ENCODE results near the gene METTL8. TPM values are rescaled to one million over a fixed set of nuclear protein-coding genes. Genes with fewer than 3 reads are reported as not detected.

The METTL8 gene
- total RNA-seq: 10 to 100 TPM; 16.0 to 35.6 TPM

GRCh38 chr2:171433763-171434012, at the start of gene METTL8:
TSS of gene METTL8 (minus strand) at chr2:171433990. CDS start at chr2:171392185, 41,805 bp downstream.
- H3K4me3 Mint-ChIP-seq: peak within 1 kb of the TSS; percentile 96
- no peaks in the 10 kb centered on the region for H3K9me3 Mint-ChIP-seq
- peaks cover 23% of the 10 kb centered on the region in 2 donors for H3K4me1 Mint-ChIP-seq (ENCODE audit: low read depth in 2 of 2)
- ATAC-seq (no peak), DNase-seq (ENCODE audit: low spot score) (no peak)
- peak within 1 kb of the TSS; percentile 93 to 94 for H3K27ac Mint-ChIP-seq
- no peaks in the 10 kb centered on the region for H3K27me3 Mint-ChIP-seq
- no peaks in the 10 kb centered on the region for H3K36me3 Mint-ChIP-seq

GRCh38 chr2:171482877-171483276, 49.1 kb upstream of the METTL8 start:
- peak overlapping the region in 1 of 2 donors; percentile 66 for H3K27ac Mint-ChIP-seq
- no peaks in the 10 kb centered on the region for H3K9me3 Mint-ChIP-seq
- no peaks in the 10 kb centered on the region for H3K27me3 Mint-ChIP-seq
- peaks cover 18% of the 10 kb centered on the region for H3K36me3 Mint-ChIP-seq
- ATAC-seq (no peak), DNase-seq (ENCODE audit: low spot score) (no peak)
- H3K4me3 Mint-ChIP-seq: no peak overlapping the region
- H3K4me1 Mint-ChIP-seq (ENCODE audit: low read depth in 2 of 2): peaks cover 45 to 46% of the 10 kb centered on the region in 2 donors

DNA sequence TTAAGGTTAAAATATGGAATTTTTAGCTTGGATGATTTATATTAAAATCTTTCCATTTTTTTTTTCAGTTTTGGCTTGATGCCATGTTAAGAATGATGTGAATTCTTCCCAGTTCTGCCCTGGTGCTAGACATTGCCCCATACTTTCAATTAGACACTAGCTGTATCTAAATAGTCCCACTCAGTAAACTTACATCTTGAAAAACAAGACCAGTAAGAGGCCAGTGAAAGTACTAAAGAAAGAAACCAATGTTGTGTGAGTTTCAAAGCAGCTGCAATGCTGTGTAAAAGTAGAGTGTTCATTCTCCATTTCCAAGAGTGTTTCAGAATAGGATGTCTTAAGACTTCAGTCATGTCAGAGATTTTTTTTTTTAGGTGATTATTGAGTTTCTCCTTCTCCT, 48.5 kb upstream of the METTL8 start:
- no peak for DNase-seq (ENCODE audit: low spot score)
- Mint-ChIP-seq H3K4me1 (ENCODE audit: low read depth in 2 of 2) (peaks cover 45 to 46% of the 10 kb centered on the region in 2 donors), H3K4me3 (peak overlapping the region; percentile 35), H3K27me3 (no peaks in the 10 kb centered on the region), H3K36me3 (peaks cover 18% of the 10 kb centered on the region), H3K27ac (peak overlapping the region; percentile 5 to 66), H3K9me3 (no peaks in the 10 kb centered on the region)
- no peak for ATAC-seq

GRCh38 chr2:171480908-171481307, 47.1 kb upstream of the METTL8 start:
- DNase-seq (ENCODE audit: low spot score) (no peak), ATAC-seq (no peak)
- peak overlapping the region; percentile 42 for H3K4me3 Mint-ChIP-seq
- peak overlapping the region; percentile 49 to 66 for H3K27ac Mint-ChIP-seq
- no peaks in the 10 kb centered on the region for H3K27me3 Mint-ChIP-seq
- peaks cover 18% of the 10 kb centered on the region for H3K36me3 Mint-ChIP-seq
- H3K9me3 Mint-ChIP-seq: no peaks in the 10 kb centered on the region
- peaks cover 44 to 46% of the 10 kb centered on the region in 2 donors for H3K4me1 Mint-ChIP-seq (ENCODE audit: low read depth in 2 of 2)

GRCh38 chr2:171479154-171479814, 45.5 kb upstream of the METTL8 start:
- Mint-ChIP-seq H3K4me1 (ENCODE audit: low read depth in 2 of 2) (peaks cover 30 to 35% of the 10 kb centered on the region in 2 donors), H3K4me3 (no peak overlapping the region), H3K36me3 (peaks cover 18% of the 10 kb centered on the region), H3K27ac (no peak overlapping the region), H3K9me3 (no peaks in the 10 kb centered on the region), H3K27me3 (no peaks in the 10 kb centered on the region)
- DNase-seq (ENCODE audit: low spot score) (no peak), ATAC-seq (peak in 1 of 2 donors; percentile 54)

GRCh38 chr2:171478345-171478744, 44.6 kb upstream of the METTL8 start:
- Mint-ChIP-seq H3K4me3 (no peak overlapping the region), H3K9me3 (no peaks in the 10 kb centered on the region)

GRCh38 chr2:171475979-171476378, 42.2 kb upstream of the METTL8 start:
- ATAC-seq (no peak), DNase-seq (ENCODE audit: low spot score) (no peak)
- Mint-ChIP-seq H3K27me3 (no peaks in the 10 kb centered on the region), H3K9me3 (no peaks in the 10 kb centered on the region), H3K27ac (no peak overlapping the region), H3K36me3 (peaks cover 26% of the 10 kb centered on the region), H3K4me3 (no peak overlapping the region), H3K4me1 (ENCODE audit: low read depth in 2 of 2) (peaks cover 6 to 10% of the 10 kb centered on the region in 2 donors)

More at GRCh38 chr2:171478345-171478744, 44.6 kb upstream of the METTL8 start:
- DNase-seq (ENCODE audit: low spot score) (no peak), ATAC-seq (no peak)
- Mint-ChIP-seq H3K27me3 (no peaks in the 10 kb centered on the region), H3K36me3 (peaks cover 19% of the 10 kb centered on the region), H3K4me1 (ENCODE audit: low read depth in 2 of 2) (peaks cover 30 to 32% of the 10 kb centered on the region in 2 donors), H3K27ac (no peak overlapping the region)

DNA sequence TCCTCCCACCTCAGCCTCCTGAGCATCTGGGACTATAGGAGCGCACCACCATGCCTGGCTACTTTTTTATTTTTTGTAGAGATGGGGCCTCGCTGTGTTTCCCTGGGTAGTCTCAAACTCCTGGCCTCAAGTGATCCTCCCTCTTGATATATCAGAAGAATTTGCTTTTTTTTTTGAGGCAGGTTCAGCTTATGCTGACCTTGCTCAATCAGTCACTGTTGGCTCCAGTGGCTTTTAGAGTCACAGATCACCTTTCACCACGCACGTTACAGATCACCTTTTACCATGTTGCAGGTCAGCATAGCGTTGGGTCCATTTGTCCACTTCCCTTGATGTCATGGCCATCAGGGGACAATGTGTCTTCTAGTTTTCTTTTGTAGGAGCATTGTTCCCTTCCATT, 36.3 kb upstream of the METTL8 start:
- H3K36me3 Mint-ChIP-seq: peaks cover 18% of the 10 kb centered on the region
- H3K4me3 Mint-ChIP-seq: no peak overlapping the region

GRCh38 chr2:171469176-171469575, 35.4 kb upstream of the METTL8 start:
- peaks cover 11% of the 10 kb centered on the region for H3K36me3 Mint-ChIP-seq
- DNase-seq (ENCODE audit: low spot score): no peak
- no peaks in the 10 kb centered on the region for H3K4me1 Mint-ChIP-seq (ENCODE audit: low read depth in 2 of 2)
- H3K27me3 Mint-ChIP-seq: no peaks in the 10 kb centered on the region
- H3K9me3 Mint-ChIP-seq: no peaks in the 10 kb centered on the region
- ATAC-seq: no peak
- no peak overlapping the region for H3K4me3 Mint-ChIP-seq
- H3K27ac Mint-ChIP-seq: no peak overlapping the region

More for the DNA sequence above, 36.3 kb upstream of the METTL8 start:
- DNase-seq (ENCODE audit: low spot score): no peak
- Mint-ChIP-seq H3K4me1 (ENCODE audit: low read depth in 2 of 2) (no peaks in the 10 kb centered on the region), H3K27me3 (no peaks in the 10 kb centered on the region), H3K27ac (no peak overlapping the region), H3K9me3 (no peaks in the 10 kb centered on the region)
- ATAC-seq: no peak

GRCh38 chr2:171460537-171460936, 26.7 kb upstream of the METTL8 start:
- no peaks in the 10 kb centered on the region for H3K27me3 Mint-ChIP-seq
- DNase-seq (ENCODE audit: low spot score): no peak
- H3K4me1 Mint-ChIP-seq (ENCODE audit: low read depth in 2 of 2): peaks cover 5 to 11% of the 10 kb centered on the region in 2 donors
- no peak for ATAC-seq
- no peak overlapping the region for H3K27ac Mint-ChIP-seq
- H3K4me3 Mint-ChIP-seq: no peak overlapping the region
- H3K36me3 Mint-ChIP-seq: peaks cover 31% of the 10 kb centered on the region
- H3K9me3 Mint-ChIP-seq: peaks cover 6% of the 10 kb centered on the region

- Mint-ChIP-seq H3K9me3 (peaks cover 6% of the 10 kb centered on the region), H3K4me1 (ENCODE audit: low read depth in 2 of 2) (peaks cover 5 to 15% of the 10 kb centered on the region in 2 donors), H3K27me3 (no peaks in the 10 kb centered on the region), H3K27ac (no peak overlapping the region), H3K4me3 (no peak overlapping the region), H3K36me3 (peaks cover 37% of the 10 kb centered on the region)
- DNase-seq (ENCODE audit: low spot score): no peak
- ATAC-seq: no peak
Measured at GRCh38 chr2:171459498-171459897, 25.7 kb upstream of the METTL8 start.

DNA sequence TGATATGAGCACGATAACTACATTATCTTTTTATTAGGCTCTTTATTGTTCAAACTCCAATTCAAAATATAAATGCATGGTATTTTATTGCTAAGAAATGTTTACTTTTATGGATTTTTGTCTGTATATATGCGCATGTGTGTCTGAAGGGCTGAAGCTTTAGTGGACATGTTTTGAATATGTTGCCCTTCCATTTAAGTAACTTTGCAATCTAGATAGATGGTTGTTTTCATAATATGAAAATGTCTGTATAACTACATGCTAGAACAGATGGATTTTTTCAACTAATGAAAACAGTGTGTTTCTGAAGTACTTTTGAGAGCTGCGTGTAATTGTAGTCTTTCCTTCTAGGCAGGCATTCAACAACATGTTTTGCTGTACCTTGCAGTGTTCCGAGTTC, 19.0 kb upstream of the METTL8 start:
- Mint-ChIP-seq H3K27ac (no peak overlapping the region), H3K9me3 (peaks cover 6% of the 10 kb centered on the region), H3K4me3 (no peak overlapping the region), H3K4me1 (ENCODE audit: low read depth in 2 of 2) (peaks cover 5 to 15% of the 10 kb centered on the region in 2 donors), H3K27me3 (no peaks in the 10 kb centered on the region), H3K36me3 (peaks cover 30% of the 10 kb centered on the region)
- ATAC-seq (no peak), DNase-seq (ENCODE audit: low spot score) (no peak)

- Mint-ChIP-seq H3K4me1 (ENCODE audit: low read depth in 2 of 2) (peaks cover 0 to 8% of the 10 kb centered on the region in 2 donors), H3K36me3 (peaks cover 17% of the 10 kb centered on the region), H3K27me3 (no peaks in the 10 kb centered on the region), H3K4me3 (no peak overlapping the region), H3K27ac (no peak overlapping the region), H3K9me3 (peaks cover 3% of the 10 kb centered on the region)
- ATAC-seq: no peak
- DNase-seq (ENCODE audit: low spot score): no peak
Measured at GRCh38 chr2:171451074-171451473, 17.3 kb upstream of the METTL8 start.

GRCh38 chr2:171447675-171448074, 13.9 kb upstream of the METTL8 start:
- Mint-ChIP-seq H3K27me3 (no peaks in the 10 kb centered on the region), H3K9me3 (no peaks in the 10 kb centered on the region), H3K4me3 (no peak overlapping the region), H3K4me1 (ENCODE audit: low read depth in 2 of 2) (no peaks in the 10 kb centered on the region), H3K27ac (no peak overlapping the region), H3K36me3 (peaks cover 7% of the 10 kb centered on the region)
- DNase-seq (ENCODE audit: low spot score): no peak
- ATAC-seq: no peak

GRCh38 chr2:171441470-171441869, 7.7 kb upstream of the METTL8 start:
- Mint-ChIP-seq H3K9me3 (no peaks in the 10 kb centered on the region), H3K4me1 (ENCODE audit: low read depth in 2 of 2) (peaks cover 0 to 10% of the 10 kb centered on the region in 2 donors), H3K27me3 (no peaks in the 10 kb centered on the region), H3K27ac (no peak overlapping the region), H3K4me3 (no peak overlapping the region), H3K36me3 (peaks cover 16% of the 10 kb centered on the region)
- no peak for DNase-seq (ENCODE audit: low spot score)
- ATAC-seq: no peak
